OCI-LY3 (cell line): Measurements from ENCODE around the gene SLC7A7.
"Not testable (repeated sequence)": the region's sequence is repeated elsewhere in the genome, so short reads cannot be mapped to it uniquely, and the experiment has no call there.

Experiments
- H2AFZ ChIP-seq: fragments of 200-600, 300-600 bp; shearing (Covaris generic); 2 replicates; pipeline ENCODE4 v1.6.0; 2014; ENCODE audit warnings: antibody characterized with exemption, low read depth, low read length
- H3K27ac ChIP-seq: fragments of 200-600, 300-600 bp; sonication (generic); 2 replicates; pipeline ENCODE4 v1.5.1; 2014; ENCODE audit warnings: mild to moderate bottlenecking, low read length, moderate library complexity, mixed read lengths
- H3K27me3 ChIP-seq: fragments of 200-600, 300-600 bp; sonication (generic); 2 replicates; pipeline ENCODE4 v1.6.1; 2014; ENCODE audit warnings: low read depth, low read length, mixed read lengths
- H3K36me3 ChIP-seq: fragments of 200-600, 300-600 bp; sonication (generic); replicated peaks from 2 replicates; pipeline ENCODE3; 2014; ENCODE audit warnings: low read depth, low read length, mixed read lengths
- H3K4me1 ChIP-seq: fragments of 300-600, 200-600 bp; sonication (generic); 2 replicates; pipeline ENCODE4 v1.6.1; 2014; ENCODE audit warnings: low read length, mixed read lengths
- H3K4me2 ChIP-seq: fragments of 200-600, 300-600 bp; sonication (generic); 2 replicates; pipeline ENCODE4 v1.6.1; 2014; ENCODE audit warnings: low read length, mixed read lengths
- H3K4me3 ChIP-seq: fragments of 300-600, 200-600 bp; sonication (generic); 2 replicates; pipeline ENCODE4 v1.5.1; 2014; ENCODE audit warnings: antibody characterized with exemption, mild to moderate bottlenecking, low read length, moderate library complexity
- H3K79me2 ChIP-seq: fragments of 300-600, 200-600 bp; shearing (Covaris generic); 2 replicates; pipeline ENCODE4 v1.6.1; 2014; ENCODE audit warnings: mild to moderate bottlenecking, low read length, mixed read lengths
- H3K9ac ChIP-seq: fragments of 300-600, 200-600 bp; shearing (Covaris generic); 2 replicates; pipeline ENCODE4 v1.6.0; 2014; ENCODE audit warnings: mild to moderate bottlenecking, low read length, moderate library complexity
- H3K9me3 ChIP-seq: fragments of 200-600, 300-600 bp; shearing (Covaris generic); 2 replicates; pipeline ENCODE4 v1.6.1; 2014; ENCODE audit warnings: low read length, mixed read lengths; ENCODE audit not compliant: insufficient read depth
- H4K20me1 ChIP-seq: fragments of 200-600, 300-600 bp; sonication (generic); 2 replicates; pipeline ENCODE4 v1.6.1; 2016; ENCODE audit warnings: low read length, mixed read lengths; ENCODE audit not compliant: insufficient read depth
- CTCF ChIP-seq: fragments of 200-600, 300-600 bp; sonication (generic); IDR thresholded peaks from 2 replicates; pipeline ENCODE4 v1.5.1; 2014; ENCODE audit warnings: antibody characterized with exemption, low read length, low read depth
- EZH2phosphoT487 ChIP-seq: fragments of 200-600 bp; shearing (Covaris generic); IDR thresholded peaks from 2 replicates; pipeline ENCODE4 v1.6.1; 2018; ENCODE audit warnings: antibody characterized with exemption, mixed run types, low read depth

Gene SLC7A7

GRCh38 chr14:22740020-22740419 lies 75.2 kb downstream of the SLC7A7 start:
- Histone ChIP-seq H3K4me3 (no peak overlapping the region), H3K27me3 (0 out of 2 replicates have a peak, but pooled peaks cover 3% of the 10 kb centered on the region), H3K36me3 (no peaks in the 10 kb centered on the region)

GRCh38 chr14:22739423-22739822 lies 75.8 kb downstream of the SLC7A7 start:
- Histone ChIP-seq H3K4me3 (no peak overlapping the region), H3K36me3 (no peaks in the 10 kb centered on the region), H4K20me1 (no peaks in the 10 kb centered on the region), H2AFZ (no peak overlapping the region), H3K79me2 (no peaks in the 10 kb centered on the region), H3K27ac (no peak overlapping the region), H3K27me3 (0 out of 2 replicates have a peak, but pooled peaks cover 3% of the 10 kb centered on the region), H3K9me3 (no peaks in the 10 kb centered on the region), H3K4me1 (peaks cover 10% of the 10 kb centered on the region), H3K4me2 (no peak overlapping the region), H3K9ac (no peak overlapping the region)
- TF ChIP-seq EZH2phosphoT487 (no peak), CTCF (no peak)

More at GRCh38 chr14:22740020-22740419, 75.2 kb downstream of the SLC7A7 start:
- no peak overlapping the region for H3K4me2 ChIP-seq
- peaks cover 10% of the 10 kb centered on the region for H3K4me1 ChIP-seq
- no peak overlapping the region for H2AFZ ChIP-seq
- no peaks in the 10 kb centered on the region for H4K20me1 ChIP-seq
- no peak overlapping the region for H3K9ac ChIP-seq
- no peak overlapping the region for H3K27ac ChIP-seq
- no peaks in the 10 kb centered on the region for H3K9me3 ChIP-seq
- no peak for TF ChIP-seq EZH2phosphoT487
- no peak for TF ChIP-seq CTCF
- H3K79me2 ChIP-seq = no peaks in the 10 kb centered on the region

- Histone ChIP-seq H3K4me2 (peak overlapping the region; percentile 3), H3K27me3 (no peaks in the 10 kb centered on the region), H3K36me3 (no peaks in the 10 kb centered on the region), H3K27ac (peak overlapping the region; percentile 12; the same call in 1 of the 2 replicates), H3K9me3 (no peaks in the 10 kb centered on the region), H3K4me3 (no peak overlapping the region), H2AFZ (peak overlapping the region; percentile 19; the same call in 1 of the 2 replicates), H3K9ac (no peak overlapping the region), H3K79me2 (no peaks in the 10 kb centered on the region), H4K20me1 (no peaks in the 10 kb centered on the region), H3K4me1 (peaks cover 10% of the 10 kb centered on the region)
- TF ChIP-seq EZH2phosphoT487 (no peak), CTCF (no peak)
Measured at GRCh38 chr14:22737052-22737451, 78.2 kb downstream of the SLC7A7 start.

DNA sequence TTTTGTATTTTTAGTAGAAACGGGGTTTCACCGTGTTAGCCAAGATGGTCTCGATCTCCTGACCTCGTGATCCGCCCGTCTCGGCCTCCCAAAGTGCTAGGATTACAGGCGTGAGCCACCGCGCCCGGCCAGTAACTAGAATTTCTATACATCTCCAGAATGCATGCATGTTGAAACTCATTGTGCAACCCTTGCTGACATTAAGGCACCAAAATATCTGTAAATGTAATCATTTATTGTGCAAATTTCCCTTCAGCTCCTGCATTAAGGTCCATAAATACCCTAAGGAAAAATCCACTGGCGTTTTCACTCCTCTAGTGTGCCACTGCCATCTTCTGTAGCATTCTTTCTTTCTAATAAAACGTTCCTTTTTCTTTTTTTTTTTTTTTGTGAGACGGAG lies 78.9 kb downstream of the SLC7A7 start:
- H3K9me3 ChIP-seq, H3K36me3 ChIP-seq, H2AFZ ChIP-seq, H3K4me2 ChIP-seq, H3K27me3 ChIP-seq, H3K27ac ChIP-seq, H3K4me3 ChIP-seq, H3K79me2 ChIP-seq, H4K20me1 ChIP-seq, H3K9ac ChIP-seq: not testable (repeated sequence)
- H3K4me1 ChIP-seq = peaks cover 10% of the 10 kb centered on the region

DNA sequence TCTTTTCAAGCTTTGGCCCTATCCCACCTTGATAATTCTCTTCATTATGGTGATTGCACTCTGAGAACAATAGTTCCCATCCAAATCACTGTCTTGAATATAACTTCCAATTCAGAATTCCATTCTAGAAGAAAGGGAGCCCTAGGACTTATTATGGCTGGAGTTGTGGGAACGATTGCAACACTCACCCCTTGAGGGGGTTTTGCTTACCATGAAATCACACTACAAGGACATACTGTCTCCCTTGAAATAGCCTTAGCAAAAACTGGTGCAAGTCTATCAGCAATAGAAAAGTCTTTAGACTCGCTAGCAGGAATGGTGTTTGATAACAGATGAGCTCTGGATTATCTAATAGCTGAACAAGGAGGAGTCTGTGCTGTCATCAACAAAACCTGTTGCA lies 80.1 kb downstream of the SLC7A7 start:
- no peaks in the 10 kb centered on the region for H3K9me3 ChIP-seq
- H3K4me1 ChIP-seq = peaks cover 10% of the 10 kb centered on the region
- no peaks in the 10 kb centered on the region for H4K20me1 ChIP-seq
- no peaks in the 10 kb centered on the region; the same call in 1 of the 2 replicates for H3K27me3 ChIP-seq
- H3K79me2 ChIP-seq = no peaks in the 10 kb centered on the region
- H3K4me3 ChIP-seq = no peak overlapping the region
- H3K27ac ChIP-seq = no peak overlapping the region
- no peaks in the 10 kb centered on the region for H3K36me3 ChIP-seq
- H2AFZ ChIP-seq = no peak overlapping the region
- no peak for TF ChIP-seq EZH2phosphoT487
- TF ChIP-seq CTCF = no peak
- no peak overlapping the region for H3K4me2 ChIP-seq
- no peak overlapping the region for H3K9ac ChIP-seq
